Thyroid gland (tissue), 4 donors: ENCODE measurements around the gene USP37. TPM values are rescaled to one million over a fixed set of nuclear protein-coding genes. Genes with fewer than 3 reads are reported as not detected.

Experiments
- DNase-seq, 2 donors: peaks; one replicate each; pipeline ENCODE4 v3.0.0-alpha.2; 2019
- H3K27ac ChIP-seq, 3 donors: fragments of 200-600 bp; sonication (generic); 1 replicate in 2 of 3; 2 replicates in 1 of 3; pipeline ENCODE4 v1.5.1; 2016 to 2019; ENCODE audit warnings: mild to moderate bottlenecking in 1 of 3, moderate library complexity in 1 of 3
- H3K27me3 ChIP-seq: fragments of 200-600 bp; sonication (generic); one replicate; pipeline ENCODE4 v1.5.1; 2019
- H3K36me3 ChIP-seq, 2 donors: fragments of 200-600 bp; sonication (generic); one replicate each; pipeline ENCODE4 v1.5.1; 2016 to 2019
- H3K4me1 ChIP-seq, 2 donors: fragments of 200-600 bp; sonication (generic); one replicate each; pipeline ENCODE4 v1.5.1; 2017 to 2019
- H3K4me3 ChIP-seq, 3 donors: fragments of 200-600 bp; sonication (generic); replicated peaks in 1 of 3; 1 replicate in 2 of 3; 2 replicates in 1 of 3; pipeline ENCODE4 v1.5.1; 2016; ENCODE audit warnings: mild to moderate bottlenecking in 1 of 3
- H3K9me3 ChIP-seq: fragments of 200-600 bp; sonication (generic); one replicate; pipeline ENCODE4 v1.5.1; 2017
- POLR2A ChIP-seq, 2 donors: fragments of 450-650 bp; IDR thresholded peaks; one replicate each; pipeline ENCODE4 v1.6.1; 2017; ENCODE audit warnings: antibody characterized with exemption in 2 of 2, mild to moderate bottlenecking in 2 of 2, moderate library complexity in 1 of 2
- WGBS, 2 donors: methylation state at CpG; one replicate each; pipeline ENCODE4 v1.1.5; 2017; 5-methylcytosine and 5-hydroxymethylcytosine counted together
- intact Hi-C: fragments of 100-400 bp; cut with DNase I; formaldehyde crosslinking; loops from one replicate; pipeline ENCODE4 v1.15.1; 2023
- total RNA-seq, 4 donors: library from RNA; depleted of rRNA; stranded (reverse); fragments of >200 nt; gene quantifications; one replicate each; pipeline ENCODE4 v1.2.3, GENCODE V29; 2016
- TF ChIP-seq, protein P1 (sequence below), 6 experiments: fragments of 200-600 bp in 3 of 6; fragments of 450-650 bp in 3 of 6; sonication (generic) in 3 of 6; IDR thresholded peaks; one replicate each; pipeline ENCODE4 v1.5.1; 2016 to 2019; ENCODE audit warnings: antibody characterized with exemption in 6 of 6, mild to moderate bottlenecking in 2 of 6, inconsistent platforms in 1 of 6, moderate library complexity in 1 of 6

Gene USP37
- total RNA-seq, 4 donors from 2014 or later: 10.6 to 22.4 (median 15.8) TPM

DNA sequence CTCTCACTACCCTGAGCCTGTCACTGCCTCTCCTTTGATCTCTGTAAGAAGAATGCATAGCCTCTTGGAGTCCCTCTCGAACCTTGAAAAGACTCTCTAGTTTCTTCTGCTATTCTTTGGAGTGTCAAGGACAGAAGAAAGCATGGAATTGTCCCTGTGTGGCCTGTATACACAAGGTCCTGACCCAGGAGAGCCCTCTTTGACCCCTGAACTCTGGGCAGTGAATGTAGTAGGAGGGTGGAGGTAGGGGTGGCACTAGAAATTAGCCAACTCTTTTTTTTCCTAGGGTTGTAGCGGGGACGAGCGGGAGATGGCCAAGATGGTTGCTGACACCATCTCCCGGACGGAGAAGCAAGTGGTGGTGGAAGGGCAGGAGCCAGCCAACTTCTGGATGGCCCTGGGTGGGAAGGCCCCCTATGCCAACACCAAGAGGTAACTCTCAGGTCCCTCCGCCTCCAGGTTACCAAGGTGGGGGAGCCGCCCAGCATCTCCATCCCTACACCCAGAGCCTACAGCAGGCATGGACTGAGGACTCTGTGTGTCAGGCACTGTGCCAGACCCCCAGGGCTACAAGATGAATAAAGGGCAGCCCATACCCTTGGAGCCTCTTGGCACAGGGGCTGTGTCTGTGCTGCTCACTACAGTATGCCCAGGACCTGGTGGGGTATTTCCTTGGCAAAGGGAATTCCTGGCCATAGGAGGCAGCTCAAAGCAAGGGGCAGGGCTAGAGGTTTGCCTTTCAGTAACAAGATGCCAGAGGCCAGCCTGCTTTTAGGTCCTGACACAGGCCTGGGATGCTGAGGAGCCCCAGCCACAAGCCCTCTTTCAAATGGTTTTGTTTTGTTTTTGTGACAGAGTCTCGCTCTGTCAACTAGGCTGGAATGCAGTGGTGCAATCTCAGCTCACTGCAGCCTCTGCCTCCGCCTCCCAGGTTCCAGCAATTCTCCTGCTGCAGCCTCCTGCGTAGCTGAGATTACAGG, 132.9 kb downstream of the USP37 start:
- intact Hi-C loops: no loop called here
- no peak overlapping the region for H3K4me3 ChIP-seq
- DNase-seq: no peak
- WGBS, 2 donors: 90% methylated on average over 9 to 11 of the region's 11 CpGs
- no peaks in the 10 kb centered on the region for H3K4me1 ChIP-seq
- H3K27ac ChIP-seq: no peak overlapping the region
- no peaks in the 10 kb centered on the region for H3K36me3 ChIP-seq
- no peaks in the 10 kb centered on the region for H3K27me3 ChIP-seq
- TF ChIP-seq, protein P1, sequence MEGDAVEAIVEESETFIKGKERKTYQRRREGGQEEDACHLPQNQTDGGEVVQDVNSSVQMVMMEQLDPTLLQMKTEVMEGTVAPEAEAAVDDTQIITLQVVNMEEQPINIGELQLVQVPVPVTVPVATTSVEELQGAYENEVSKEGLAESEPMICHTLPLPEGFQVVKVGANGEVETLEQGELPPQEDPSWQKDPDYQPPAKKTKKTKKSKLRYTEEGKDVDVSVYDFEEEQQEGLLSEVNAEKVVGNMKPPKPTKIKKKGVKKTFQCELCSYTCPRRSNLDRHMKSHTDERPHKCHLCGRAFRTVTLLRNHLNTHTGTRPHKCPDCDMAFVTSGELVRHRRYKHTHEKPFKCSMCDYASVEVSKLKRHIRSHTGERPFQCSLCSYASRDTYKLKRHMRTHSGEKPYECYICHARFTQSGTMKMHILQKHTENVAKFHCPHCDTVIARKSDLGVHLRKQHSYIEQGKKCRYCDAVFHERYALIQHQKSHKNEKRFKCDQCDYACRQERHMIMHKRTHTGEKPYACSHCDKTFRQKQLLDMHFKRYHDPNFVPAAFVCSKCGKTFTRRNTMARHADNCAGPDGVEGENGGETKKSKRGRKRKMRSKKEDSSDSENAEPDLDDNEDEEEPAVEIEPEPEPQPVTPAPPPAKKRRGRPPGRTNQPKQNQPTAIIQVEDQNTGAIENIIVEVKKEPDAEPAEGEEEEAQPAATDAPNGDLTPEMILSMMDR (IDR thresholded peaks at IDR 0.05): no peak
- no peak for TF ChIP-seq POLR2A (IDR thresholded peaks at IDR 0.05)
- no peaks in the 10 kb centered on the region for H3K9me3 ChIP-seq

DNA sequence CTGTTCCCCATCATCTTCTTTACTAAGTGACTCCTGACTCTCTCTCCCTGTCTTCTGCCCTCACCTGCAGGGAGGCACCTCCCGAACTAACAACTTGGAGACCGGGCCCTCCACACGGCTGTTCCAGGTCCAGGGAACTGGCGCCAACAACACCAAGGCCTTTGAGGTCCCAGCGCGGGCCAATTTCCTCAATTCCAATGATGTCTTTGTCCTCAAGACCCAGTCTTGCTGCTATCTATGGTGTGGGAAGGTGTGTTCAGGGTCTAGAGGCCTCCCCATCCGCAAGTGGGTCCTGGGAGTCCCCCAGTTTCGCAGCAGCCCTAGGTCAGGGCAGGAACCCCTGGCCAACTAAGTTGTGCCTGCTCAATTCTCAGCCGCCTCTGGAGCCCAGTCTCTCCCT, 133.7 kb downstream of the USP37 start:
- WGBS, 2 donors: 89 to 90% methylated on average over 9 of the region's 9 CpGs

DNA sequence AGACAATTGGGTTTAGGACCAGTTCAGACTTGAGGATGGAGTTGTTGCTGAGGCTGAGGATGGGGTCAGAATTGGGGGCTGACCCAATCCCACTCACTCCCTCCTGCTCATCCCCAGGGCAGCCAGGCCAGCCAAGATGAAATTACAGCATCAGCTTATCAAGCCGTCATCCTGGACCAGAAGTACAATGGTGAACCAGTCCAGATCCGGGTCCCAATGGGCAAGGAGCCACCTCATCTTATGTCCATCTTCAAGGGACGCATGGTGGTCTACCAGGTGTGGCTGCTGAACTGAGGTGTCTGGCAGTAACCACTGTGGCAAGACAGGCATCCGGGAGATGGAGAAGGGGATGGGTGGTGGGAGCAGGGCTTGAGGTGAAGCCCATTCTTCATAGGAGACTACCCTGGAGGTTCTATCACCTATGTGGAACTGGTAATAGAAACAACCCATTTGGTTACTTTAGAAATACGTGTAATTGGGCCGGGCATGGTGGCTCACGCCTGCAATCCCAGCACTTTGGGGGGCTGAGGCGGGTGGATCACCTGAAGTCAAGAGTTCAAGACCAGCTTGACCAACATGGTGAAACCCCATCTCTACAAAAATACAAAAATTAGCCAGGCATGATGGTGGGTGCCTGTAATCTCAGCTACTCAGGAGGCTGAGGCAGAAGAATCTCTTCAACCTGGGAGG, 135.3 kb downstream of the USP37 start:
- TF ChIP-seq, protein P1 (IDR thresholded peaks at IDR 0.05): no peak
- TF ChIP-seq POLR2A (IDR thresholded peaks at IDR 0.05): no peak
- no peak for DNase-seq
- Histone ChIP-seq H3K4me3 (no peak overlapping the region), H3K27ac (no peak overlapping the region), H3K9me3 (no peaks in the 10 kb centered on the region), H3K4me1 (no peaks in the 10 kb centered on the region), H3K36me3 (no peaks in the 10 kb centered on the region), H3K27me3 (no peaks in the 10 kb centered on the region)
- intact Hi-C loops: no loop called here
- WGBS, 2 donors: 93 to 95% methylated on average over 8 of the region's 8 CpGs

More for the DNA sequence above, 133.7 kb downstream of the USP37 start:
- intact Hi-C loops: no loop called here
- no peak for TF ChIP-seq POLR2A (IDR thresholded peaks at IDR 0.05)
- TF ChIP-seq, protein P1 (IDR thresholded peaks at IDR 0.05): no peak
- Histone ChIP-seq H3K4me1 (no peaks in the 10 kb centered on the region), H3K27me3 (no peaks in the 10 kb centered on the region), H3K27ac (no peak overlapping the region), H3K36me3 (no peaks in the 10 kb centered on the region), H3K9me3 (no peaks in the 10 kb centered on the region), H3K4me3 (no peak overlapping the region)
- DNase-seq: no peak

DNA sequence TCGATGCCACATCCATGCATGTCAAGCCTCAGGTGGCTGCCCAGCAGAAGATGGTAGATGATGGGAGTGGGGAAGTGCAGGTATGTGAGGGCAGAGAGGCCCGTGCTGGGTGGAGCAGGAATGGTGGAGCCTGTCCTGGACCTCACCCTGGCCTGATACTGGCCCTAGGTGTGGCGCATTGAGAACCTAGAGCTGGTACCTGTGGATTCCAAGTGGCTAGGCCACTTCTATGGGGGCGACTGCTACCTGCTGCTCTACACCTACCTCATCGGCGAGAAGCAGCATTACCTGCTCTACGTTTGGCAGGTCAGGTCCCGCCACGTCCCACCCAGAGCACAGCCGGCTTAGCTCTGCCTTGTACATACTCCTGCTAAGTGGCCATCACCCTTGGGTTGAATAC, 136.3 kb downstream of the USP37 start:
- H3K27me3 ChIP-seq: no peaks in the 10 kb centered on the region
- DNase-seq: no peak
- intact Hi-C loops: no loop called here
- no peaks in the 10 kb centered on the region for H3K36me3 ChIP-seq
- no peak overlapping the region for H3K4me3 ChIP-seq
- 90 to 94% methylated on average over 9 to 10 of the region's 10 CpGs for WGBS, 2 donors
- TF ChIP-seq, protein P1 (IDR thresholded peaks at IDR 0.05): no peak
- no peak for TF ChIP-seq POLR2A (IDR thresholded peaks at IDR 0.05)
- H3K4me1 ChIP-seq: no peaks in the 10 kb centered on the region
- no peaks in the 10 kb centered on the region for H3K9me3 ChIP-seq
- no peak overlapping the region for H3K27ac ChIP-seq

DNA sequence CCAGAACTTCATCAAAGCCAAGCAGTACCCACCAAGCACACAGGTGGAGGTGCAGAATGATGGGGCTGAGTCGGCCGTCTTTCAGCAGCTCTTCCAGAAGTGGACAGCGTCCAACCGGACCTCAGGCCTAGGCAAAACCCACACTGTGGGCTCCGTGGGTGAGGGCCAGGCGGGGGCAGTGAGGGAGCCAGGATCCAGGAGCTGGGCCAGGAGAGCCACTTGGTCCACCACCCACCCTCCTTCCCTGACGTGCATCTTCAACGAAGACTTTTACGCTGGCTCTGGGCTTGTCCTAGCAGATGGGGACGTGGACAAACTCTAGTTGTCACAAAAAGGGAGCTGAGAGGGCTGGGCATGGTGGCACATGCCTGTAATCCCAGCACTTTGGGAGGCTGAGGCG, 137.4 kb downstream of the USP37 start:
- no peak for TF ChIP-seq POLR2A (IDR thresholded peaks at IDR 0.05)
- TF ChIP-seq, protein P1 (IDR thresholded peaks at IDR 0.05): no peak
- Histone ChIP-seq H3K4me3 (no peak overlapping the region), H3K9me3 (no peaks in the 10 kb centered on the region), H3K4me1 (no peaks in the 10 kb centered on the region), H3K36me3 (no peaks in the 10 kb centered on the region), H3K27ac (no peak overlapping the region), H3K27me3 (no peaks in the 10 kb centered on the region)
- intact Hi-C loops: no loop called here
- WGBS, 2 donors: 95 to 100% methylated on average over 2 to 10 of the region's 11 CpGs
- no peak for DNase-seq
